Loucy (cell line): ENCODE measurements around the gene ARHGEF39.
A peak's percentile ranks its signal among the peaks of the same experiment; 100 is the strongest.
"Not testable (repeated sequence)": the region's sequence is repeated elsewhere in the genome, so short reads cannot be mapped to it uniquely, and the experiment has no call there.

Experiments
- H2AFZ ChIP-seq: fragments of 200-600 bp; sonication (generic); 2 replicates; pipeline ENCODE4 v1.6.0; 2016; ENCODE audit warnings: antibody characterized with exemption, mild to moderate bottlenecking, low read length, moderate library complexity
- H3F3A ChIP-seq: fragments of 200-600 bp; 2 replicates; pipeline ENCODE4 v1.6.0; 2016; ENCODE audit warnings: antibody characterized with exemption, low read depth, mild to moderate bottlenecking
- H3K27me3 ChIP-seq: fragments of 200-600 bp; sonication (generic); 2 replicates; pipeline ENCODE4 v1.6.1; 2014; ENCODE audit warnings: low read length, mild to moderate bottlenecking; ENCODE audit not compliant: insufficient read depth, poor library complexity, severe bottlenecking
- H3K36me3 ChIP-seq: fragments of 200-600 bp; sonication (generic); 2 replicates; pipeline ENCODE4 v1.6.1; 2016; ENCODE audit warnings: low read length; ENCODE audit not compliant: insufficient read depth
- H3K4me1 ChIP-seq: fragments of 200-600 bp; sonication (generic); 2 replicates; pipeline ENCODE4 v1.5.1; 2014; ENCODE audit warnings: low read length, mild to moderate bottlenecking; ENCODE audit not compliant: insufficient read depth, poor library complexity, severe bottlenecking
- H3K4me2 ChIP-seq: fragments of 200-600 bp; sonication (generic); 2 replicates; pipeline ENCODE4 v1.6.0; 2014; ENCODE audit warnings: antibody characterized with exemption, low read length, low read depth, mild to moderate bottlenecking; ENCODE audit not compliant: poor library complexity, severe bottlenecking
- H3K4me3 ChIP-seq: fragments of 200-600 bp; sonication (generic); 2 replicates; pipeline ENCODE4 v1.5.1; 2014; ENCODE audit warnings: low read length, mild to moderate bottlenecking, mixed read lengths; ENCODE audit not compliant: poor library complexity, severe bottlenecking
- H3K79me2 ChIP-seq: fragments of 200-600 bp; sonication (generic); 2 replicates; pipeline ENCODE4 v1.6.1; 2014; ENCODE audit warnings: low read length; ENCODE audit not compliant: insufficient read depth
- H3K9ac ChIP-seq: fragments of 200-600 bp; sonication (generic); 2 replicates; pipeline ENCODE4 v1.6.0; 2014; ENCODE audit warnings: mild to moderate bottlenecking, low read depth, low read length, moderate library complexity; ENCODE audit not compliant: poor library complexity, severe bottlenecking
- H3K9me2 ChIP-seq: fragments of 200-600 bp; sonication (generic); replicated peaks from 2 replicates; pipeline ENCODE4 v1.6.1; 2016; ENCODE audit warnings: low read depth, low read length, mixed read lengths
- H3K9me3 ChIP-seq: fragments of 200-600 bp; sonication (generic); 2 replicates; pipeline ENCODE4 v1.6.1; 2014; ENCODE audit warnings: mild to moderate bottlenecking, antibody characterized with exemption, low read length, low read depth; ENCODE audit not compliant: insufficient read depth
- H4K20me1 ChIP-seq: fragments of 200-600 bp; sonication (generic); 2 replicates; pipeline ENCODE4 v1.6.0; 2014; ENCODE audit warnings: antibody characterized with exemption, low read length, mild to moderate bottlenecking; ENCODE audit not compliant: insufficient read depth, poor library complexity, severe bottlenecking
- EZH2phosphoT487 ChIP-seq: fragments of 200-600 bp; IDR thresholded peaks from 2 replicates; pipeline ENCODE4 v1.6.1; 2018; ENCODE audit warnings: antibody characterized with exemption, mild to moderate bottlenecking, moderate library complexity, borderline replicate concordance
- TF ChIP-seq, protein P1 (sequence below): fragments of 200-600 bp; sonication (generic); conservative IDR thresholded peaks from 2 replicates; pipeline ENCODE4 v1.5.1; 2014; ENCODE audit warnings: mild to moderate bottlenecking, antibody characterized with exemption, low read length

Gene ARHGEF39

DNA sequence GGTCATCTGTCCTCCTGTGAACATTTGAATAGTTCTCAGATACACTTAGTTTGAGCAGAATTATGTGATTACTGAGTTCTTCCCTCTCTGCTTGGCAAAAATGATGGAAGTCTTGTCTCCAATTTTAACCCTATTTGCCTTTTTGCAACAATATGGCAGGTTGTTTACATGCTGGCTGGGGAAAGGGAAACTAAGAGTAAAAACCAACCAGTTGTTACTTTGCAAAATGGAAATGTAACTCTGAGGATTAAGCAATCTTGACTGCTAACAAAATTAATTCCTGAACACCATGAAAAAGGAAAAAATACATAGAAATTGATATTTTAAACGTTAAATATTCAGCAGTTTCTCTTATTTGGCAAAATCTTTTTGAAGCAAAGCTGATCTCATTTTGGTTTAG, 25.4 kb downstream of the ARHGEF39 start:
- Histone ChIP-seq H3K4me2 (peak overlapping the region; percentile 46), H3K27me3 (no peaks in the 10 kb centered on the region)

DNA sequence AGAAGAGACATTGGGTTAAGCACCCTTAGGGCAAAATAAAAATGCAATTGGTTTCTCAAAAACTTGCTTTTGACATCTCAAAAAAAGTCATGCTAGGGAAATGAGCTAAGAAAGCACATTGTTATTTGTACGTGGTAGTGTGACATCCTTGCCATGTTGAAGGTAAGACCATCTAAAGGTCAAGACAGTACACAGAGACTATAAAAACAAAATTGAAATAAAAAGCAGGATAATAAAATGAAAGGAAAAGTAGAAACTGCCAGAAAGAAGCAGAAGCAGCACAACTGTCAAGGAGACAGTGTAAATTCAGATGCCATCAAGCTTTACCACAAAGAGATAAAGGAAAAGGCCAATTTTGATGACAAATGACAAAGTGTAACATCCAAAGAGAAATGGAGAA, 25.8 kb downstream of the ARHGEF39 start:
- not testable (repeated sequence) for H3K27me3 ChIP-seq

More for the DNA sequence above, 25.4 kb downstream of the ARHGEF39 start:
- H3K4me3 ChIP-seq = no peak overlapping the region
- no peaks in the 10 kb centered on the region for H4K20me1 ChIP-seq
- no peaks in the 10 kb centered on the region for H3K36me3 ChIP-seq
- no peaks in the 10 kb centered on the region for H3K9me3 ChIP-seq
- no peaks in the 10 kb centered on the region for H3F3A ChIP-seq
- TF ChIP-seq EZH2phosphoT487 = no peak
- TF ChIP-seq, protein P1, sequence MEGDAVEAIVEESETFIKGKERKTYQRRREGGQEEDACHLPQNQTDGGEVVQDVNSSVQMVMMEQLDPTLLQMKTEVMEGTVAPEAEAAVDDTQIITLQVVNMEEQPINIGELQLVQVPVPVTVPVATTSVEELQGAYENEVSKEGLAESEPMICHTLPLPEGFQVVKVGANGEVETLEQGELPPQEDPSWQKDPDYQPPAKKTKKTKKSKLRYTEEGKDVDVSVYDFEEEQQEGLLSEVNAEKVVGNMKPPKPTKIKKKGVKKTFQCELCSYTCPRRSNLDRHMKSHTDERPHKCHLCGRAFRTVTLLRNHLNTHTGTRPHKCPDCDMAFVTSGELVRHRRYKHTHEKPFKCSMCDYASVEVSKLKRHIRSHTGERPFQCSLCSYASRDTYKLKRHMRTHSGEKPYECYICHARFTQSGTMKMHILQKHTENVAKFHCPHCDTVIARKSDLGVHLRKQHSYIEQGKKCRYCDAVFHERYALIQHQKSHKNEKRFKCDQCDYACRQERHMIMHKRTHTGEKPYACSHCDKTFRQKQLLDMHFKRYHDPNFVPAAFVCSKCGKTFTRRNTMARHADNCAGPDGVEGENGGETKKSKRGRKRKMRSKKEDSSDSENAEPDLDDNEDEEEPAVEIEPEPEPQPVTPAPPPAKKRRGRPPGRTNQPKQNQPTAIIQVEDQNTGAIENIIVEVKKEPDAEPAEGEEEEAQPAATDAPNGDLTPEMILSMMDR = no peak
- H2AFZ ChIP-seq = no peak overlapping the region
- H3K9me2 ChIP-seq = no peaks in the 10 kb centered on the region
- peaks cover 6% of the 10 kb centered on the region; the same call in 1 of the 2 replicates for H3K79me2 ChIP-seq
- no peak overlapping the region for H3K9ac ChIP-seq
- H3K4me1 ChIP-seq = peaks cover 37% of the 10 kb centered on the region

GRCh38 chr9:35638751-35639150, 26.2 kb downstream of the ARHGEF39 start:
- H3K9me2 ChIP-seq, H3K4me3 ChIP-seq, H3K79me2 ChIP-seq, H2AFZ ChIP-seq, H4K20me1 ChIP-seq, H3F3A ChIP-seq, H3K9me3 ChIP-seq, H3K27me3 ChIP-seq, H3K9ac ChIP-seq, H3K36me3 ChIP-seq: not testable (repeated sequence)
- H3K4me1 ChIP-seq = peaks cover 39% of the 10 kb centered on the region
- peak overlapping the region; percentile 46 for H3K4me2 ChIP-seq

More for the DNA sequence above, 25.8 kb downstream of the ARHGEF39 start:
- H3K9me2 ChIP-seq, H3K4me3 ChIP-seq, H3K9me3 ChIP-seq, H3K79me2 ChIP-seq, H3K36me3 ChIP-seq, H2AFZ ChIP-seq, H4K20me1 ChIP-seq, H3K9ac ChIP-seq, H3F3A ChIP-seq: not testable (repeated sequence)
- peaks cover 39% of the 10 kb centered on the region for H3K4me1 ChIP-seq
- peak overlapping the region; percentile 46 for H3K4me2 ChIP-seq

DNA sequence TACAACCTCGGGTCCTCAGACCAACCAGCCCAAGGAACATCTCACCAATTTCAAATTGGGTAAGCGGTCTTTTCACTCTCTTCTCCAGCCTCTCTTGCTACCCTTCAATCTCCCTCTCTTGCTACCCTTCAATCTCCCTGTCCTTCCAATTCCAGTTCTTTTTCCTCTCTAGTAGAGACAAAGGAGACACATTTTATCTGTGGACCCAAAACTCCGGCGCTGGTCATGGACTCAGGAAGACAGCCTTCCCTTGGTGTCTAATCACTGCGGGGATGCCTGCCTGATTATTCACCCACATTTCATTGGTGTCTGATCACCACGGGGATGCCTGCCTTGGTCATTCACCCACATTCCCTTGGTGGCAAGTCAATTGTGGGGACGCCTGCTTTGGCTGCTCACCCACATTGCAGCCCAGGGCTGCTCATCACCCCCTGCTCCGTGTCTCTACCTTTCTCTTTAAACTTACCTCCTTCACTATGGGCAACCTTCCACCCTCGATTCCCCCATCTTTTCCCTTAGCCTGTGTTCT, 27.5 kb downstream of the ARHGEF39 start:
- not testable (repeated sequence) for H3K9ac ChIP-seq, H3K36me3 ChIP-seq, H4K20me1 ChIP-seq, H3F3A ChIP-seq, H3K9me2 ChIP-seq, H3K4me2 ChIP-seq, H3K27me3 ChIP-seq, H3K79me2 ChIP-seq, H3K9me3 ChIP-seq, H3K4me3 ChIP-seq, H2AFZ ChIP-seq
- peaks cover 39% of the 10 kb centered on the region for H3K4me1 ChIP-seq

DNA sequence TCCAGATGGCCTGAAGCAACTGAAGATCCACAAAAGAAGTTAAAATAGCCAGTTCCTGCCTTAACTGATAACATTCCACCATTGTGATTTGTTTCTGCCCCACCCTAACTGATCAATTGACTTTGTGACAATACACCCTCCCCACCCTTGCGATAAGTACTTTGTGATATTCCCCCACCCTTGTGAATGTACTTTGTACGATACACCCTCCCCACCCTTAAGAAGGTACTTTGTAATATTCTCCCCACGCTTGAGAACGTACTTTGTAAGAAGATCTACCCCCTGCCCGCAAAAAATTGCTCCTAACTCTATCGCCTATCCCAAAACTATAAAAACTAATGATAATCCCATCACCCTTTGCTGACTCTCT, 28.1 kb downstream of the ARHGEF39 start:
- H3K4me2 ChIP-seq, H3K4me3 ChIP-seq, H3K9me3 ChIP-seq, H3K27me3 ChIP-seq, H3K36me3 ChIP-seq, H4K20me1 ChIP-seq, H3F3A ChIP-seq, H3K79me2 ChIP-seq, H2AFZ ChIP-seq, H3K9me2 ChIP-seq: not testable (repeated sequence)
- peak overlapping the region; percentile 50 for H3K9ac ChIP-seq
- H3K4me1 ChIP-seq = peaks cover 39% of the 10 kb centered on the region
